GM03348 (cell line): ENCODE results near the gene SLC47A1.

ENCODE experiments used
- DNase-seq: peaks from one replicate; pipeline ENCODE4 v3.0.0; 2012; ENCODE audit warnings: low spot score

SLC47A1 gene

DNA sequence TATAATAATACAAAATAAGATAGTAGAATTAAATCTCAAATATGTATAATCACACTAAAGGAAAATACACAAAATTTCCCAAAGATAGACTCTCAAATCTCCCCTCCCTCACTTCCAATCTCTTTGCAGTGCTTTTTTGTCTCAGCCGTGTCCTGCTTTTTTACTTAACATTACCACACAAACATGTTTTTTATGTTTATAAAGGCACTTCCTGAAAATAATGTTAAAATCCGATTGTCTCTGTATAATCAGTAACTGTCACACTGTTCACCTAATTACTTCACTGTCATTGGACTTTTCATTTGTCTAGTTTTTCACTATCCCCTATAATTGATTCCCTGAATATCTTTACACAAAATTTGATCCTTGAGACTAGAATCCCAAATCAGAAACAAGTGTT lies 76.7 kb downstream of the SLC47A1 start:
- no peak for DNase-seq

DNA sequence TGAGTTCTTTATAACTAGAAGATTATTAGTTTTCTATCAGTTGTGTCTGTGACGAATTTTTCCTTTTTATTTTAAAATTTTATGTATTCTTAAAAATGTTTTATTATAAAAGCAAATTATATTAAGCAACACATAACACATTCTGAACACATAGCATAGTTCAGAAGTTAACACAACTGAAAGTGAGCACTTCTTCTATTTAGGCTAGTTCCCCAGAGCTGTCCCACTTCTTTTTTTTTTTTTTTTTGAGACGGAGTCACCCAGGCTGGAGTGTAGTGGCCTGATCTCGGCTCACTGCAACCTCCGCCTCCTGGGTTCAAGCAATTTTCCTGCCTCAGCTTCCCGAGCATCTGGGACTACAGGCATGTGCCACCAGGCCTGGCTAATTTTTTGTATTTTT lies 77.2 kb downstream of the SLC47A1 start:
- no peak for DNase-seq

DNA sequence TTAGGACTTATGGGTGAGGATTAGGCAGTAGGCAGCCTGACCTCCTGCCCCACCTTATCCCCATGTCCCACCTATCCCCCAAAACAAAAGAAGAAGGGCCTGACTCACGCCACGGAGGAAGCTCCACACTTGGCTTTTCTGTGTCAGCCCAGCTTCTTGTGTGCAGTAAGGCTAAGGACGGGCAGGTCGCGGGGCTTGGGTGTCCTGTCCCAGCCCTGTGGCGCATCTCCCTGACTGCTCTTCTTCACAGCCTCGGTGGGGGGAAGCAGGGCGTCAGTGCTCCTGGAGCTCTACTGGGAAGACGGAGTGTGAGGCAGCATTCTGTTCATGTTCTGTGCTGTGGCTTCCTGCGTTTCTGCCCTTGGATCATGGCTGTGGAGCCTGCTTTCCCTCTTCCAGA lies 80.3 kb downstream of the SLC47A1 start:
- DNase-seq: no peak

DNA sequence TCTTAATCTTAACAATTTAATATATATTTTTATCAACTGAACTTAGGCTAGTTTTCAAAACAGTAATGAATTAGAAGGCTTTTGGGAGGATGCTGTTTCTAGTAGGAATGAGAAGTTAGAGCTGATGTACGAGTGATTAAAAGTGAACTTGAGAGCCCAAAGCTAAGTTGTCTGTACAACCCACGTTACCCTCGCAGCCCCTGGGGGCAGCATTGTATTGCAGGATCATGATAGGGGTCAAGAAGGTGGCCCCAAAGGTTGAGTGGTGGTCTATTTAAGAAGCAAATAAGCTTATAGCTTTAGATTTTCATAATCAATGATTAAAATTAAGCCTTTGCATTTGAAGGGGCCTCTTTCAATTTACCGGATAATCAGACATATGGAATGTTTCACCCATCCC lies 81.2 kb downstream of the SLC47A1 start:
- no peak for DNase-seq

DNA sequence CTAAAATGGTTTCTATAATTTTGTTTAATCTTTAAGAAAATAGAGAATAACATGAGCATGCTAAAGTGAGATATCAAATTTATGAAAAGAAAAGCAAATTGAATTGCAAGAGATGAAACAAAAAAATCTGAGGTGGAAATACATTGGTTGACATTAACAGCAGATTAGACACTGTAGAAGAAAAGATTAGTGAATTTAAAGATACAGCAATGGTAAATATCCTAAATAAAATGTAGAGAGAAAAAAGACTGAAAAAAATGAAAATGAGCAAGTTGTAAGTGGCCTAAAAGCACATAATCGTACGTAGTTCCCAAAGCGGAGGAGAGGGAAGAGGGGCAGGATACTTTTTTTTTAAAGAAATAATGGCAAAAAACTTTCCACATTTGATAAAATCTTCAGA lies 84.4 kb downstream of the SLC47A1 start:
- DNase-seq: no peak

DNA sequence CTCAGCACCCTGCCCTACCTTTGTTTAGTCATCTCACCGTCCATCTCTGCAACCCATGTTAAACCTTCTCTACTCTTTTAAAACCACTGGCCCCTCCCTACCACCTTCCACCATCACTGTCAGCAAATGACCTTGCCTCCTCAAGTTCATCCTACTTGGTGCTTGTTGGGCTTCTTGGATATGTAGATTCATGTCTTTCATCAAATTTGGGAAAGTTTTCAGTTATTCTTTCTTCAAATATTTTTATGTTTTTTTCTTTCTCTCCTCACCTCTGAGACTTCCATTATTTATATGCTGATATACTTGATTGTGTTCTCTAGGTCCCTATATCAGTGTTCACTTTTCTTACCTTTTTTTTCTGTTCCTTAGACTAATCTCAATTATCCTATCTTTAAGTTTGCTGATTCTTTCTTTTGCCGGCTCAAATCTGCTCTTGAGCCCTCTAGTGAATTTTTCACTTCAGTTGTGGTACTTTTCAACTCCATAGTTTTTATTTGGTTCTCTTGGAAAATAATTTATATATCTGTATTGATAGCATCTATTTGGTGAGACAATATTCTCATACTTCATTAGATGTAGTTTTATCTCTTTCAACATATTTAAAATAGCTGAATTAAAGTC lies 86.2 kb downstream of the SLC47A1 start:
- DNase-seq: no peak

DNA sequence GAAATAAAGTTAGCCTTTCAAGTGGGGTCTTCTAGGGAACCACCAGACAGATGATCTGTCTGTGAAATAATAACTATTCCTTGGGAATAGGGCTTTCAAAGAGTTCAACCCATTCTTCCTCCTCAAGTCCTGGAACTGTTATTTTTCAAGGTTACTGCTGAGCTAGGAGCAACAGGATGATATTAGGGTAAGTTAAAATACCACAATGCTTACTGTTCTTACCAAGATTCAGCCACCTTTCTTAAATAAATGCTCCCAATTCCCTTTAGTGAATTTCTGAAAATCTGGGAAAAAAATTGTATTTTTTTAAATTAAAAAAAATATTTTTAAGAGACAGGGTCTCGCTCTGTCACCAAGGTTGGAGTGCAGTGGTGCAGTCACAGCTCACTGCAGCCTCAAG lies 88.0 kb downstream of the SLC47A1 start:
- no peak for DNase-seq

DNA sequence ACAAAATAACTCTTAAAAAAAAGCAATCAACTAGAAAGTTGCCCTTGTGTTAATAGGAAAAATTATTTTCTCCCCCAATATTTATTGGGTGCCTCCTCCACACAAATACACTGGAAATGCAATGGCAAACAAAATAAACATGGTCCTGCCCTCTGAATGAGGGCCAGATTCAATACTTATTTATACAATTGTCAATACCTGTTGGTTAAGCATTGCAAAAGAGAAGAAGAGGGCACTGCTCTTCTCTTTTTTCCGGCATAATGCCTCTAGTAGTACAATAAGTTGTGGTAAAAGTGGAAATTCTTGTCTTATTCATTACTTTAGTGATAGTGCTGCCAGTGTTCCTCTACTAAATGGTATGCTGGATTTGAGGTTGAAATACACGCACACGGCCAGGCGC lies 92.4 kb downstream of the SLC47A1 start:
- DNase-seq: no peak
